Measurements from ENCODE around the gene LRRC4C.

DNA sequence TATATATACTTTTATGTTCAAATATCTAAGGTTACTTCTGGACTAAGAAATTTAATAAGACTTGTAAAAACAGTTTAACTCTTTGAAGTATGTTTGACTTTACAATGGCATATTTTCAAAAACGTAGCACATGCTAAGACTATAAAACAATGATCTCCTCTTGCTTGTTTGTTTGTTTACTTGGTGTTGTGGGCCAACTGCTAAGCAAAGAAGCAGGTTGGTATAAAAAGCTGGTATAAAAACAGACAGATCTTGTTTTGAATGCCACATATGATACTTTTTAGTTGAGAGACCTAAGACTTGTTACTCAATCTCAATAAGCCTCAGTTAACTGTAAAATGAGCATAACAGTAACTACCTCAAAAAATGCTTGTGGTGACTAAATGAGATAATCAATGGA is 1206.3 kb downstream of the LRRC4C start:
- TF ChIP-seq, protein P1, sequence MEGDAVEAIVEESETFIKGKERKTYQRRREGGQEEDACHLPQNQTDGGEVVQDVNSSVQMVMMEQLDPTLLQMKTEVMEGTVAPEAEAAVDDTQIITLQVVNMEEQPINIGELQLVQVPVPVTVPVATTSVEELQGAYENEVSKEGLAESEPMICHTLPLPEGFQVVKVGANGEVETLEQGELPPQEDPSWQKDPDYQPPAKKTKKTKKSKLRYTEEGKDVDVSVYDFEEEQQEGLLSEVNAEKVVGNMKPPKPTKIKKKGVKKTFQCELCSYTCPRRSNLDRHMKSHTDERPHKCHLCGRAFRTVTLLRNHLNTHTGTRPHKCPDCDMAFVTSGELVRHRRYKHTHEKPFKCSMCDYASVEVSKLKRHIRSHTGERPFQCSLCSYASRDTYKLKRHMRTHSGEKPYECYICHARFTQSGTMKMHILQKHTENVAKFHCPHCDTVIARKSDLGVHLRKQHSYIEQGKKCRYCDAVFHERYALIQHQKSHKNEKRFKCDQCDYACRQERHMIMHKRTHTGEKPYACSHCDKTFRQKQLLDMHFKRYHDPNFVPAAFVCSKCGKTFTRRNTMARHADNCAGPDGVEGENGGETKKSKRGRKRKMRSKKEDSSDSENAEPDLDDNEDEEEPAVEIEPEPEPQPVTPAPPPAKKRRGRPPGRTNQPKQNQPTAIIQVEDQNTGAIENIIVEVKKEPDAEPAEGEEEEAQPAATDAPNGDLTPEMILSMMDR (IDR thresholded peaks at IDR 0.05): no peak
- TF ChIP-seq POLR2A (IDR thresholded peaks at IDR 0.05): no peak

Measured in heart left ventricle (tissue), 13 donors.